HEK293 (cell line): ENCODE results near the gene MUC4.

Experiments
- CTCF ChIA-PET: fragments of 350-600 bp; formaldehyde crosslinking; extraction: SDS; loops from one replicate; lab custom pipeline; 2021; ENCODE audit warnings: antibody characterized with exemption; lab: Yijun Ruan, JAX
- POLR2A ChIA-PET: fragments of 300-600 bp; formaldehyde crosslinking; extraction: SDS; loops from one replicate; lab custom pipeline; 2020; ENCODE audit warnings: antibody characterized with exemption, inconsistent platforms; lab: Yijun Ruan, JAX
- H3K27ac ChIP-seq: fragments of 200-500 bp; sonication (Bioruptor generic); 2 replicates; pipeline ENCODE4 v1.5.1; 2014; ENCODE audit warnings: low read depth, low read length, control low read depth, inconsistent platforms; ENCODE audit errors: extremely low read depth
- H3K36me3 ChIP-seq, 2 experiments: fragments of 200-500 bp in 1 of 2; sonication (Bioruptor generic) in 1 of 2; 1 replicate in 1 of 2; 2 replicates in 1 of 2; pipeline ENCODE4 v1.5.1; 2014 to 2017; ENCODE audit warnings: inconsistent platforms in 2 of 2, low read length in 2 of 2; ENCODE audit not compliant: control insufficient read depth in 2 of 2, insufficient read depth in 1 of 2
- H3K4me1 ChIP-seq: fragments of 200-500 bp; sonication (Bioruptor generic); 2 replicates; pipeline ENCODE4 v1.5.1; 2014; ENCODE audit warnings: mild to moderate bottlenecking, low read length, inconsistent platforms; ENCODE audit not compliant: control insufficient read depth, insufficient read depth
- H3K4me3 ChIP-seq: 2 replicates; pipeline ENCODE4 v1.5.1; 2011; ENCODE audit warnings: low read depth, mild to moderate bottlenecking, control low read depth, low read length, moderate library complexity
- H3K9me3 ChIP-seq: fragments of 200-500 bp; sonication (Bioruptor generic); 2 replicates; pipeline ENCODE4 v1.5.1; 2014; ENCODE audit warnings: low read depth, low read length, inconsistent platforms; ENCODE audit not compliant: control insufficient read depth, insufficient read depth
- GLIS2 ChIP-seq: fragments of 450-650 bp; formaldehyde crosslinking; IDR thresholded peaks from 2 replicates; pipeline ENCODE4 v1.5.1; 2016; ENCODE audit warnings: missing biosample characterization, missing genetic modification characterization
- KLF16 ChIP-seq: fragments of 450-650 bp; formaldehyde crosslinking; IDR thresholded peaks from 2 replicates; pipeline ENCODE4 v1.5.1; 2017; ENCODE audit warnings: missing biosample characterization, missing genetic modification characterization
- KLF7 ChIP-seq: fragments of 450-650 bp; formaldehyde crosslinking; IDR thresholded peaks from 2 replicates; pipeline ENCODE4 v1.5.1; 2016; ENCODE audit warnings: missing biosample characterization, missing genetic modification characterization, borderline replicate concordance
- OSR2 ChIP-seq: fragments of 450-650 bp; formaldehyde crosslinking; IDR thresholded peaks from 2 replicates; pipeline ENCODE4 v1.5.1; 2016; ENCODE audit warnings: missing biosample characterization, missing genetic modification characterization
- TCF7L2 ChIP-seq: IDR thresholded peaks from 2 replicates; pipeline ENCODE4 v1.6.1; 2011; ENCODE audit warnings: low read depth, mild to moderate bottlenecking, inconsistent platforms, low read length, moderate library complexity, borderline replicate concordance
- ZNF302 ChIP-seq: fragments of 450-650 bp; formaldehyde crosslinking; IDR thresholded peaks from 2 replicates; pipeline ENCODE4 v1.5.1; 2016; ENCODE audit warnings: missing biosample characterization, missing genetic modification characterization, low read depth
- ZNF423 ChIP-seq: fragments of 450-650 bp; formaldehyde crosslinking; IDR thresholded peaks from 2 replicates; pipeline ENCODE4 v1.5.1; 2016; ENCODE audit warnings: missing biosample characterization, missing genetic modification characterization
- ZSCAN16 ChIP-seq: fragments of 450-650 bp; formaldehyde crosslinking; IDR thresholded peaks from 2 replicates; pipeline ENCODE4 v1.5.1; 2016; ENCODE audit warnings: missing biosample characterization, missing genetic modification characterization
- TF ChIP-seq, protein P1 (sequence below): fragments of 450-650 bp; formaldehyde crosslinking; IDR thresholded peaks from 2 replicates; pipeline ENCODE4 v1.5.1; 2017; ENCODE audit warnings: missing biosample characterization, mild to moderate bottlenecking, missing genetic modification characterization, moderate library complexity
- TF ChIP-seq, protein P2 (sequence below): fragments of 450-650 bp; formaldehyde crosslinking; IDR thresholded peaks from 2 replicates; pipeline ENCODE4 v1.5.1; 2016; ENCODE audit warnings: missing biosample characterization, missing genetic modification characterization
- TF ChIP-seq, protein P3 (sequence below): fragments of 450-650 bp; formaldehyde crosslinking; IDR thresholded peaks from 2 replicates; pipeline ENCODE4 v1.5.1; 2016; ENCODE audit warnings: missing biosample characterization, missing genetic modification characterization
- TF ChIP-seq, protein P4 (sequence below): fragments of 450-650 bp; formaldehyde crosslinking; IDR thresholded peaks from 2 replicates; pipeline ENCODE4 v1.5.1; 2016; ENCODE audit warnings: missing biosample characterization, missing genetic modification characterization

Gene MUC4

DNA sequence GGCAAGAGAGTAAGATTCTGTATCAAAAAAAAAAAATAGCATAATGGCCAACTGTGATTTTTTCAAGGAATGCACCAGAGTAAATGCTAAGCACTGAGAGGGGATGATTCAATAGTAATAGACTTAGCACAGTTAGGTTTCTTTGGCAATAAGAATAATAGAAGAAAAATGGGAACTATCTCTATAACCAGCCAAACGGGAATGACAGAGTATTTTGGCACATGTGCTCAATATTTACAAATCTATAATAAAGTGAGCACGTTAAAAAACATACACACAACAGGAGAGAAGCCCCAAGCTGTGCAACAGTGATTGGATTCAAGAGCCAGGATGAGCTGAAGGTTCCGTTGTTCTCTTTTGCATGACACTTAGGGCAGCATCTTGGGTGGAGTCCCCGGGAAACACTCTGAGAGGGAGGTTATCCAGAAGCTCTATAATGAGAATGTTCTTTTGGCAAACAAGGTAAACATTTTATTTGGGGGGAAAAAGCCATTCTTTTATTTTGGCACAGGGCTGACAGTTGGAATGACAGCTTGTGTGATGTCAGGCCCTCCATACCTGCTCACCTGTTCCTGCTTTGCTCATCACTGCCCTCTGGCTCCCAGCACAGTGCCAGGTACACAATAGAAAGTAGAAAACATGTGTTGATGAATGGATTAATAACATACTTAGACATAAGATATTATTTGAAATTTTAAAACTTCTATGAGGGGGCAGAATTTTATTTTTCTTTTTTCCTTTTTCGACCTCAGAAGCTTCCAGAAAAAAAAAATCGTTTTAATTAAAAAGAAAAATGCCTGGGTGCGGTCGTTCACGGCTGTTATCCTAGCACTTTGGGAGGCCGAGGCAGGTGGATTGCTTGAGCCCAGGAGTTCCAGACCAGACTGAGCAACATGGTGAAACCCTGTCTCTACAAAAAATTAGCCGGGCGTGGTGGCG, 44.0 kb upstream of the MUC4 start (continued):
- no peak for TF ChIP-seq ZNF423 (tag by site-specific recombination)
- no peak for TF ChIP-seq TCF7L2

DNA sequence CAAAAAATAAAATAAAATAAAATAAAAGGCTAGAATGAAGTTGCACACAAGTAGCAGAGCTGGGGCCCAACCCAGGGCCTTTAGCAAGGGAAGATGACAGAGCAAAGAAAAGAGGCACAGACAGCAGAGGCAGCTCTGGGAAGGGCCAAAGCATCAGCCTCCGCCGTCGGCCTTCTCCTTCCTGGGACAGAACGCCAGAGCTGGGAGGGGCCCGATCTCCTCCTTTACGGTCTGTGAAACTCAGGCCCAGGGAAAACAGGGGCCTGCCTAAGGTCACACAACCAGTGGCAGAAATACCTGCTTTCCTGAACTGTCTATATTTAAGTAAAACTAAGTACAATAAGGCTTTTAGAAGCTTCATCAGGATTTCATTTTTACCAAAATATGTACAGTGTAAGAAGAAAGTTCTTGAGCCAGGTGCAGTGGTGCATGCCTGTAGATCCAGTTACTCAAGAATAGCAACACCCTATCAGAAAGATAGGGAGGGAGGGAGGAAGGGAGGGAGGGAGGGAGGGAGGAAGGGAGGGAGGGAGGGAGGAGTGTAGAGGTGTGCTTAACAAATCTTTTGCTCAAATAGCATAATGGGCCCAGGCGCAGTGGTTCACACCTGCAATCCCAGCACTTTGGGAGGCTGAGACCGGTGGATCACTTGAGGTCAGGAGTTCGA, 43.0 kb upstream of the MUC4 start:
- POLR2A ChIA-PET, result no interaction called here
- Histone ChIP-seq H3K27ac (no peak overlapping the region), H3K4me3 (no peak overlapping the region), H3K36me3 (no peaks in the 10 kb centered on the region), H3K4me1 (no peaks in the 10 kb centered on the region), H3K9me3 (no peaks in the 10 kb centered on the region)
- CTCF ChIA-PET, result no interaction called here
- TF ChIP-seq, protein P1, sequence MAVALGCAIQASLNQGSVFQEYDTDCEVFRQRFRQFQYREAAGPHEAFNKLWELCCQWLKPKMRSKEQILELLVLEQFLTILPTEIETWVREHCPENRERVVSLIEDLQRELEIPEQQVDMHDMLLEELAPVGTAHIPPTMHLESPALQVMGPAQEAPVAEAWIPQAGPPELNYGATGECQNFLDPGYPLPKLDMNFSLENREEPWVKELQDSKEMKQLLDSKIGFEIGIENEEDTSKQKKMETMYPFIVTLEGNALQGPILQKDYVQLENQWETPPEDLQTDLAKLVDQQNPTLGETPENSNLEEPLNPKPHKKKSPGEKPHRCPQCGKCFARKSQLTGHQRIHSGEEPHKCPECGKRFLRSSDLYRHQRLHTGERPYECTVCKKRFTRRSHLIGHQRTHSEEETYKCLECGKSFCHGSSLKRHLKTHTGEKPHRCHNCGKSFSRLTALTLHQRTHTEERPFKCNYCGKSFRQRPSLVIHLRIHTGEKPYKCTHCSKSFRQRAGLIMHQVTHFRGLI (tag by site-specific recombination), result no peak
- no peak for TF ChIP-seq GLIS2 (tag by site-specific recombination)

DNA sequence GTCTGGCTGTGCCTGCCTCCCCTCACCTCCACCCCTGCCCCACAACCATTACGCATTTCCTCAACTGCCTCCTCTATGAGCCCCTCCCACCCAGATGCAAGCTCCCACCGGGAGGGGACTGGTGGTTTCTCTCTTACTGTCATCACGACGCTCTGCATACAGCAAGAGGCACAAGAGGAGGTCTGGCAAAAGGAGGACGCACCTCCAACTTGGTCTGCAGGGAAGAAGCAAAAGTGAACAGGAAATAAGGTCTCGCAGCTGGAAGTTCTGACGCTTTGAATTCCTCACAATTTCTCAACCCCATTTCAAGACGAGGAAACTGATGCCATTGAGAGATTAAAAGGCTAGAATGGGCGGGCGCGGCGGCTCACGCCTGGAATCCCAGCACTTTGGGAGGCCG, 42.3 kb upstream of the MUC4 start:
- ChIA-PET POLR2A (no interaction called here), CTCF (interaction anchor here (1.2 to 2.1 kb wide), 3 partner anchors 41 to 296 kb away, joined by 4 to 6 read pairs (median 4); partner anchors contain the start of gene TNK2)
- H3K36me3 ChIP-seq, result no peaks in the 10 kb centered on the region
- H3K27ac ChIP-seq, result no peak overlapping the region
- no peak for TF ChIP-seq TCF7L2
- TF ChIP-seq ZSCAN16, result no peak
- no peak for TF ChIP-seq ZNF302 (tag by site-specific recombination)
- TF ChIP-seq, protein P2, sequence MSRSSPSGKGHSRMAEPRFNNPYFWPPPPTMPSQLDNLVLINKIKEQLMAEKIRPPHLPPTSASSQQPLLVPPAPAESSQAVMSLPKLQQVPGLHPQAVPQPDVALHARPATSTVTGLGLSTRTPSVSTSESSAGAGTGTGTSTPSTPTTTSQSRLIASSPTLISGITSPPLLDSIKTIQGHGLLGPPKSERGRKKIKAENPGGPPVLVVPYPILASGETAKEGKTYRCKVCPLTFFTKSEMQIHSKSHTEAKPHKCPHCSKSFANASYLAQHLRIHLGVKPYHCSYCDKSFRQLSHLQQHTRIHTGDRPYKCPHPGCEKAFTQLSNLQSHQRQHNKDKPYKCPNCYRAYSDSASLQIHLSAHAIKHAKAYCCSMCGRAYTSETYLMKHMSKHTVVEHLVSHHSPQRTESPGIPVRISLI (tag by site-specific recombination), result no peak
- TF ChIP-seq, protein P3, sequence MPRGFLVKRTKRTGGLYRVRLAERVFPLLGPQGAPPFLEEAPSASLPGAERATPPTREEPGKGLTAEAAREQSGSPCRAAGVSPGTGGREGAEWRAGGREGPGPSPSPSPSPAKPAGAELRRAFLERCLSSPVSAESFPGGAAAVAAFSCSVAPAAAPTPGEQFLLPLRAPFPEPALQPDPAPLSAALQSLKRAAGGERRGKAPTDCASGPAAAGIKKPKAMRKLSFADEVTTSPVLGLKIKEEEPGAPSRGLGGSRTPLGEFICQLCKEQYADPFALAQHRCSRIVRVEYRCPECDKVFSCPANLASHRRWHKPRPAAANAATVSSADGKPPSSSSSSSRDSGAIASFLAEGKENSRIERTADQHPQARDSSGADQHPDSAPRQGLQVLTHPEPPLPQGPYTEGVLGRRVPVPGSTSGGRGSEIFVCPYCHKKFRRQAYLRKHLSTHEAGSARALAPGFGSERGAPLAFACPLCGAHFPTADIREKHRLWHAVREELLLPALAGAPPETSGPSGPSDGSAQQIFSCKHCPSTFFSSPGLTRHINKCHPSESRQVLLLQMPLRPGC (tag by site-specific recombination), result no peak
- no peak for TF ChIP-seq OSR2 (tag by site-specific recombination)
- TF ChIP-seq KLF7 (tag by site-specific recombination), result no peak
- no peak for TF ChIP-seq KLF16 (tag by site-specific recombination)
- TF ChIP-seq, protein P4, sequence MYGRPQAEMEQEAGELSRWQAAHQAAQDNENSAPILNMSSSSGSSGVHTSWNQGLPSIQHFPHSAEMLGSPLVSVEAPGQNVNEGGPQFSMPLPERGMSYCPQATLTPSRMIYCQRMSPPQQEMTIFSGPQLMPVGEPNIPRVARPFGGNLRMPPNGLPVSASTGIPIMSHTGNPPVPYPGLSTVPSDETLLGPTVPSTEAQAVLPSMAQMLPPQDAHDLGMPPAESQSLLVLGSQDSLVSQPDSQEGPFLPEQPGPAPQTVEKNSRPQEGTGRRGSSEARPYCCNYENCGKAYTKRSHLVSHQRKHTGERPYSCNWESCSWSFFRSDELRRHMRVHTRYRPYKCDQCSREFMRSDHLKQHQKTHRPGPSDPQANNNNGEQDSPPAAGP (tag by site-specific recombination), result no peak
- no peaks in the 10 kb centered on the region for H3K9me3 ChIP-seq
- no peak overlapping the region for H3K4me3 ChIP-seq
- no peaks in the 10 kb centered on the region for H3K4me1 ChIP-seq
